GM12801 (cell line): ENCODE results near the gene MYD88.

Experiments used
- CTCF ChIP-seq: IDR thresholded peaks from one replicate; pipeline ENCODE4 v1.5.1; 2011; ENCODE audit warnings: control low read depth; ENCODE audit not compliant: insufficient read length; ENCODE audit errors: extremely low read depth

Gene MYD88

GRCh38 chr3:38158472-38158871 lies 20.0 kb downstream of the MYD88 start:
- no peak for TF ChIP-seq CTCF

GRCh38 chr3:38163117-38163840 lies 24.8 kb downstream of the MYD88 start:
- TF ChIP-seq CTCF, result no peak

- no peak for TF ChIP-seq CTCF
Observed at GRCh38 chr3:38163841-38164642, 25.6 kb downstream of the MYD88 start.

GRCh38 chr3:38164643-38164951 lies 26.1 kb downstream of the MYD88 start:
- TF ChIP-seq CTCF, result no peak

- TF ChIP-seq CTCF, result no peak
Observed at GRCh38 chr3:38164952-38165721, 26.7 kb downstream of the MYD88 start, which contains the start of gene OXSR1. TSS of gene OXSR1 (plus strand) at chr3:38165537. CDS start at chr3:38165877, 340 bp downstream.

- TF ChIP-seq CTCF, result no peak
Observed at GRCh38 chr3:38165722-38166387, 27.4 kb downstream of the MYD88 start.

GRCh38 chr3:38167591-38167990 lies 29.1 kb downstream of the MYD88 start:
- TF ChIP-seq CTCF, result no peak
